Ureter (tissue), 1 donor: Measurements from ENCODE around the gene BEAN1. TPM values are rescaled to one million over a fixed set of nuclear protein-coding genes. Genes with fewer than 3 reads are reported as not detected.
A peak's percentile ranks its signal among the peaks of the same experiment; 100 is the strongest.

Experiments used
- DNase-seq: peaks from one replicate; pipeline ENCODE4 v3.0.0-alpha.2; 2020; ENCODE audit warnings: low spot score
- total RNA-seq: library from RNA; stranded (reverse); gene quantifications from one replicate; pipeline ENCODE4 v1.2.4, GENCODE V29; 2023
- donor health status: DM: yes; HTN: yes; CAD: no.

BEAN1 gene
- total RNA-seq, 1 donor from 2014 or later, result 1.6 TPM

GRCh38 chr16:66521951-66522771, 95.1 kb downstream of the BEAN1 start:
- DNase-seq, result peak; percentile 72

DNA sequence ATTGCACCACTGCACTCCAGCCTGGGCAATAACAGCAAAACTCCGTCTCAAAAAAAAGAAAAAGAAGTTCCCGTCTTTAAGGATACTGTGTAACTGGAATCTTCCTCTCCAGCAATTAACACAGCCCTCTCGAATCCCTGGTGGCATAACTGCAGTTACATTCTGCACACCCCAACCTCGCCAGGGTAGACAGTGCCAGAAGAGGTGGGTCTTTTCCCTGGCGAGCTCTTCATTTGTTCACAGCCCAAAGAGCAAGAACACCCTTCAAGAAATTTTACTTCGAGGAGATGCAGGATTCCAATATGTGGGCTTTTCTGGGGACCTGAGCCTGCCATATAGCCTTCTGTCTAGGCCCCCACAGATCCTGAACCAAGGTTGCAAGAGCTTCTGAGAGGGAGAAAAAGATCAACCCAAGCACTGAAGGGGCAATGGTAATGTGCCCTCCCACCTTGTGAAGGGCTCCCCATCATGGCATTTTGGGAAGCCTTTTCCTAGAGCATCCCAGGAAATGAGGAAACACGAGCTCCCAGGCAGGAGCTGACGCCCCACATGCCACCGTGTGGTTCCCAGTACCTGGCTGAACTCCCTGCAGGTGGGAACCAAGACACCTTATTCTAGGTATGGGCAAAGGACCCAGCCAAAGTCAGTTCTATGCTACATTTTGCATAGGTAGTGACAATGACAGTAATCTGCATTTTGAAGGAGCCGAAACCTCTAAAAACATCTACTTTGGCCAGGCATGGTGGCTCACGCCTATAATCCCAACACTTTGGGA, 95.9 kb downstream of the BEAN1 start:
- no peak for DNase-seq

GRCh38 chr16:66523861-66524354, 96.8 kb downstream of the BEAN1 start:
- DNase-seq, result no peak

GRCh38 chr16:66524601-66525164, 97.6 kb downstream of the BEAN1 start:
- DNase-seq, result no peak

DNA sequence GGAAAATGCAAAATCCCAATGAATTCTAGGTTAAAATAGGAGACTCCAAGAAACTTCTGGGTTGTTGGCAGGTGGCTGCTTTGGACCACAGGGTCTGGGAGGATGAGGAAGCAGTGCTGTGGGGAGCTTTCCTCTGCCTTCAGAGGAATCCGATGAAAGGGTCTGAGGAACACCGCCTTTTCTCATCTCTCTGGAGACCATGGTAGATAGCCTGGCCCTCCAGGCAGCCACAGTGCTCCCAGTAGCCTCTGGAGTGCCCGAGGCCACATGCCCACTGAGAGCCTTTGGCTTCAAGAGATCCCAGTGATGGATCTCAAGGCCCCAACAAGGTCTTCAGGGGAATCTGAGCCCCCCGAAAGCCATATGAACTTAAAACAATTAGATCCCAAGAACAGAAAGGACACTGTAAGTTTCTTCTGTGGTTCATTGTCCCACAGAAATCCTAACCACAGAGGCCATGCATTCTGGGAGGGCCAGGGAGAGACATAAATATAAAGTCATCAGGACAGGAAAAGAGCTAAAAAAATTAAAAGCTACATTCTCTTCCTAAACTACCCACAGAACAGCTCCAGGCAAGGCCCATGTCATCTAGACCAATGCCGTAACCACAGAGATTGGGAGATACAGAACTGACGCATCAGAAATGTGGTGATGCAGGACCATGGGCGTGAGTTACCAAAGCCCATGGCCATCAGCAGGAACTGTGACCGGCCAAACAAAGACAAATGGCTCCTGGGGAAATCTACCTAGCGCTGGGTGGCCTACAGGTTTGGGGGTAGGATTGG, 98.5 kb downstream of the BEAN1 start:
- DNase-seq, result no peak

DNA sequence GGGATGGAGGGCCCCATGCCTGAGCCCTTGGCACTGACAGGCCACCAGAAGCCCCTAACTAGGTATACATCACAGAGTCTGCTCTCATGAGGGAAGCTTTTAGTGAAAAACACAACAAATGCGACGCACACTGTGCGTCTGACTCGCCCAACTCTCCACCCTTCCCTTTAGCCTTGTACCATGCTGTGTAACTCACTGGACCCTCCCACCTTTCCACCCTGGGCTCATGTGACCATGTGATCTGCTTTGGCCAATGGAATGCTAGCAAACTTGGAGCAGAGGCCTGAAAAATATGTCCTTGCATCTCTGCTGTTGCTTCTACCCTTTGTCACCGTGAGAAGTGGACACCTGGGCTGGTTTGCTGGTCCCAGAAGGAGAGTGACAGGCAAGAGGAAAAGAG, 101.2 kb downstream of the BEAN1 start:
- no peak for DNase-seq

DNA sequence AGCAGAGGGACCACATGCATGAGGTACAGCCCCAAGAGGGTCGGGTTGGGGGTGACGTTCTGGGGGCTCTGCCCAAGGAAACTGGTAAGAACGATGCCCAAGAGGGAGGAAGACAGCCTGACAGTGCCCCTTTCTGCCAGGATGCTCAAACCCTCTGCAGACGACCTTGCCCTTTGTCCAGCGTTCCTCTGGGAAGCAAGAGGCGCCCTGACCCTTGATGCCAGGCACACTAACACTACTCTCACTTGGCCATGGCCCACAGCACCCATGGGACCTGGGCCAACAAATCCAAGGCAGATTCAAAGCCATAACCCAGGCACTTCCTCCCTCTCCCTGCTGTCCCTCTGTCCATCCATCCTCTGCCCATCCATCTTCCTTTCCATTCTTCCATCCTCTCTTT, 102.4 kb downstream of the BEAN1 start:
- no peak for DNase-seq

Other genes starting within 250 kb of the BEAN1 start
- gene CDH5, start 60.6 kb upstream of the BEAN1 start, total RNA-seq, result 25.8 TPM
- gene TK2, start 122.8 kb downstream of the BEAN1 start, total RNA-seq, result 37.9 TPM
- 34.0 TPM for gene CKLF, start 125.3 kb downstream of the BEAN1 start, total RNA-seq
- gene CMTM1, start 139.1 kb downstream of the BEAN1 start, total RNA-seq, result 4.3 TPM
- not detected for gene CMTM2, start 152.2 kb downstream of the BEAN1 start, total RNA-seq
- gene CMTM3, start 177.4 kb downstream of the BEAN1 start, total RNA-seq, result 25.4 TPM